ENCODE results near the gene SLC39A2. TPM values are rescaled to one million over a fixed set of nuclear protein-coding genes. Genes with fewer than 3 reads are reported as not detected.

SLC39A2 gene
- total RNA-seq, 4 donors from 2014 or later, result not detected

DNA sequence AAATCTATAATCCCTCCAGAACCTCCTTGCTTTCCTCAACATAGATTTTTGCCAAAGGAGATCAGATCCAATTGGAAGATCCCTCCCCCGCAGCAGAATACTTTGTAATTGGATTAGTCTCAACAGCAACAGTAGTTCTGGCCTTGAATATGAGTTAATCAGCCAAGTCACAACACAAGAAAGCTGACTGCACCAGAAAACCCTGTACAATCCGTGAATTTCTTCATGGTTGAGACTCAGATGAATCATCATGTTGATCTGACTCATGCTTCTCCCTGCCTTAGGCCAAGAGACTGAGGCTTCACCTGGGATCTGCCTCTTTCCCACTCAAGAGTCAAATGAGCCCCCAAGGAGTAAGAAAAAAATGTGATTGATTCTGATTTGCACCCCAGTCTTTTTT lies 12.3 kb upstream of the SLC39A2 start:
- peak in 1 of 2 donors; percentile 55 for TF ChIP-seq EP300 (IDR thresholded peaks at IDR 0.05)
- no peak for TF ChIP-seq POLR2A (IDR thresholded peaks at IDR 0.05)
- Histone ChIP-seq H3K4me3 (no peak overlapping the region), H3K4me1 (peaks cover 0 to 47% (median 19%) of the 10 kb centered on the region in 4 donors), H3K36me3 (peaks cover 0 to 5% (median 0%) of the 10 kb centered on the region in 3 donors), H3K27ac (peak overlapping the region in 2 of 4 donors; percentile 32 to 61), H3K27me3 (no peaks in the 10 kb centered on the region), H3K9me3 (no peaks in the 10 kb centered on the region)
- peak in 1 of 2 donors; percentile 31 for DNase-seq (ENCODE audit: low spot score in 2 of 2)
- WGBS, 2 donors, result 33 to 35% methylated on average over 2 of the region's 2 CpGs

DNA sequence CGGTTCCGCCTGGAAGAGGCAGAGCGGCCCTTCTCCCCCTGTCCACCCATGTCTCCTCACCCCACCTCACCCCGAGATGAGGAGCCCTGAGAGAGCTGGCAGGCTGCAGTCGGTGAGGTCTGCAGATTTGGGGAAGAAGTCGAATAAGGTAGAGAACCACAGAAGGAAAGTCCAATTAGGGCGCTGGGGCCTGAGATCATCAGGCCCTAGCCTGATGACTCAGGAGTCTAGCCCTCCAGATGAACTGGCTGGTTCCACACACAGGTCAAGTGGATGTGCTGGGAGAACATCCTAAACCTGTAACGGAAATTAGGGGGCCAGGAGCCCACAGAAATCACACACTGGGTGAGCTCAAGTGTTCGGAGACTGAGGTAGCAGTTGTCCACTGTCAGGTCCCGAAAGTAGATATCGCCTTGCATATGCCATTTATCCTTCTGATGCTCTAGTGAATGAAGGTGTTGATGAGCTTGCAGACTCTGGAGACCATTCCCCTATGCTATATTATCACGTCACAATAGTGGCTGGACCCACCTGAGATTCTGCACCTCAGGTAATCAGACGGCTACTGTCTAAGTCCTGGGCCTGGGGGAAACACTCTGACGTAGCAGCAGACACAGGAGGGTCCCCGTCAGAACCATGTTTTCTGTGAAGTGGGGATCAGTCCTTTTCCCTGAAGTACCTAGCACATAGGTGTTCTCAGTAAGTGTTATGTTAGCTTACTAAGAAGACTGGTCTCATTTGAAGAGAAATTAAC lies 10.2 kb upstream of the SLC39A2 start:
- peak overlapping the region in 3 of 4 donors; percentile 76 to 81 (median 80) for H3K4me3 ChIP-seq
- H3K4me1 ChIP-seq, result peaks cover 0 to 53% (median 20%) of the 10 kb centered on the region in 4 donors
- no peaks in the 10 kb centered on the region for H3K9me3 ChIP-seq
- H3K27ac ChIP-seq, result peak overlapping the region; percentile 77 to 91 (median 84)
- no peaks in the 10 kb centered on the region for H3K27me3 ChIP-seq
- WGBS, 2 donors, result 75 to 84% methylated on average over 15 of the region's 15 CpGs
- DNase-seq (ENCODE audit: low spot score in 2 of 2), result no peak
- no peak for TF ChIP-seq POLR2A (IDR thresholded peaks at IDR 0.05)
- no peak for TF ChIP-seq EP300 (IDR thresholded peaks at IDR 0.05)
- TF ChIP-seq, protein P1, sequence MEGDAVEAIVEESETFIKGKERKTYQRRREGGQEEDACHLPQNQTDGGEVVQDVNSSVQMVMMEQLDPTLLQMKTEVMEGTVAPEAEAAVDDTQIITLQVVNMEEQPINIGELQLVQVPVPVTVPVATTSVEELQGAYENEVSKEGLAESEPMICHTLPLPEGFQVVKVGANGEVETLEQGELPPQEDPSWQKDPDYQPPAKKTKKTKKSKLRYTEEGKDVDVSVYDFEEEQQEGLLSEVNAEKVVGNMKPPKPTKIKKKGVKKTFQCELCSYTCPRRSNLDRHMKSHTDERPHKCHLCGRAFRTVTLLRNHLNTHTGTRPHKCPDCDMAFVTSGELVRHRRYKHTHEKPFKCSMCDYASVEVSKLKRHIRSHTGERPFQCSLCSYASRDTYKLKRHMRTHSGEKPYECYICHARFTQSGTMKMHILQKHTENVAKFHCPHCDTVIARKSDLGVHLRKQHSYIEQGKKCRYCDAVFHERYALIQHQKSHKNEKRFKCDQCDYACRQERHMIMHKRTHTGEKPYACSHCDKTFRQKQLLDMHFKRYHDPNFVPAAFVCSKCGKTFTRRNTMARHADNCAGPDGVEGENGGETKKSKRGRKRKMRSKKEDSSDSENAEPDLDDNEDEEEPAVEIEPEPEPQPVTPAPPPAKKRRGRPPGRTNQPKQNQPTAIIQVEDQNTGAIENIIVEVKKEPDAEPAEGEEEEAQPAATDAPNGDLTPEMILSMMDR (IDR thresholded peaks at IDR 0.05), result no peak
- H3K36me3 ChIP-seq, result peaks cover 0 to 26% (median under 1%) of the 10 kb centered on the region in 3 donors

DNA sequence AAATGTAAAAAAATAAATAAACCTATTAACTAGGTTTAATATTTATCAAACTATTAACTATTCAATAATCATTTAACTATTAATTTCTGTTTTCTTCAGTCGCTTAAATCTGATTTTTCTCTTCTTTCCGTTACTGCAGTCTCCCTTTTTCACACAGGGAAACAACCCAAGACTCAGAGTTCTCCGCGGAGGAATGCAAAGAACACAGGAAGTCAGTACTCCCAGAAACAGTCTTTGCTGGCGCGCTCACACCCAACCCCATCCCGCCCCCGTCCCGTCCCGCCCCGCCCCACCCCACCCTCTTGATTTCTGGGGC lies 9.7 kb upstream of the SLC39A2 start:
- Histone ChIP-seq H3K4me1 (peaks cover 0 to 53% (median 20%) of the 10 kb centered on the region in 4 donors), H3K4me3 (peak overlapping the region in 3 of 4 donors; percentile 76 to 81 (median 80)), H3K27ac (peak overlapping the region; percentile 77 to 91 (median 84)), H3K36me3 (peaks cover 0 to 32% (median 6%) of the 10 kb centered on the region in 3 donors), H3K27me3 (no peaks in the 10 kb centered on the region), H3K9me3 (no peaks in the 10 kb centered on the region)
- 1 to 2% methylated on average over 11 of the region's 11 CpGs for WGBS, 2 donors
- no peak for DNase-seq (ENCODE audit: low spot score in 2 of 2)
- TF ChIP-seq POLR2A (IDR thresholded peaks at IDR 0.05) (no peak), EP300 (IDR thresholded peaks at IDR 0.05) (no peak)
- TF ChIP-seq, protein P1 (IDR thresholded peaks at IDR 0.05), result no peak

DNA sequence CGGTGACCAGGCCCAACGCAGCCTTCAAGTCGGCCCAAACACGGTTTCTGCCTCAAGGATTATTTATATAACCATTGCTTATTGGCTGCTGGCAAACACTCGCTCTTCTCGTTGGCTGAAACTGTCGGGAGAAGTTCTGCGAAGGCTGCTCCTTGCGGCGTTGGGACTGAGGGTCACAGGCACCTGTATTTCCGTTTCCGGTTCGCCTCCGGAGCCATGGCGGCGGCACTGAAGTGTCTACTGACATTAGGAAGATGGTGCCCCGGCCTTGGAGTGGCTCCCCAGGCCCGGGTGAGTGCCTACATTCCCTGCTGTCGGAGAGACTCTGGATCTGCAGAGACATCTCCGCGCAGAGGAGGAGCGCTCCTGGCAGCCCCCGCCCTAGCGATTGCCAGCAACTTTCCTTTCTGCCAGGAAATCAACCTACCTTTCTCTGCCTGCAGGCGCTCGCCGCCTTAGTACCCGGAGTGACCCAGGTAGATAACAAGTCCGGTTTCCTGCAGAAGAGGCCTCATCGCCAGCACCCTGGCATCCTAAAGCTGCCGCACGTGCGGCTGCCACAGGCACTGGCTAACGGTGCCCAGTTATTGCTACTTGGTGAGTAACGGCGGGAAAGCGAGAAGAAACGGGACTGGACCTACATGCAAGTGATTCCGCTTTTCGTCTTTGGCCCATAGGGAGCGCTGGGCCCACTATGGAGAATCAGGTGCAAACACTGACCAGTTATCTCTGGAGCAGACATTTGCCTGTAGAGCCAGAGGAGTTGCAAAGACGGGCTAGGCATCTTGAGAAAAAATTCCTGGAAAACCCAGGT lies 9.1 kb upstream of the SLC39A2 start, which contains the start of gene METTL17:
Gene METTL17 (plus strand): TSS at position 194 of the 814 bp plus-strand sequence. CDS start 23 bp downstream, at position 217.
- Histone ChIP-seq H3K27me3 (no peaks in the 10 kb centered on the region), H3K27ac (peak within 1 kb of the TSS; percentile 77 to 91 (median 84)), H3K4me3 (peak within 1 kb of the TSS; percentile 72 to 81 (median 78)), H3K4me1 (peaks cover 0 to 53% (median 20%) of the 10 kb centered on the region in 4 donors), H3K9me3 (no peaks in the 10 kb centered on the region), H3K36me3 (peaks cover 0 to 37% (median 10%) of the 10 kb centered on the region in 3 donors)
- TF ChIP-seq POLR2A (IDR thresholded peaks at IDR 0.05) (peak in 1 of 2 donors; percentile 56), EP300 (IDR thresholded peaks at IDR 0.05) (peak in 1 of 2 donors; percentile 88)
- TF ChIP-seq, protein P1 (IDR thresholded peaks at IDR 0.05), result peak in 2 of 5 experiments; percentile 5 to 50
- 1 to 2% methylated on average over 33 to 41 of the region's 42 CpGs for WGBS, 2 donors
- peak; percentile 84 to 88 for DNase-seq (ENCODE audit: low spot score in 2 of 2)

DNA sequence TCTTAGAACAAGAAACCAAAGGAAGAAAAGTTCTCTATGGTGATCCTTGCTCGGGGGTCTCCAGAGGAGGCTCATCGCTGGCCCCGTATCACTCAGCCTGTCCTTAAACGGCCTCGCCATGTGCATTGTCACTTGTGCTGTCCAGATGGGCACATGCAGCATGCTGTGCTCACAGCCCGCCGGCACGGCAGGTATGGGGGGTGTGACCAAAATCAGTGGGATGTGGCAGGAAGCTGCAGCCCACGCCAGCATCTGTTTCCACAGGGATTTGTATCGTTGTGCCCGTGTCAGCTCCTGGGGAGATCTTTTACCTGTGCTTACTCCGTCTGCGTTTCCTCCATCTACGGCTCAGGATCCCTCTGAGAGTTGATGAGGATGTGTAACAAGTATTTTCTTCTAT lies 2.6 kb upstream of the SLC39A2 start:
- no peak for DNase-seq (ENCODE audit: low spot score in 2 of 2)
- Histone ChIP-seq H3K27ac (no peak overlapping the region), H3K27me3 (no peaks in the 10 kb centered on the region), H3K4me1 (peaks cover 0 to 9% (median 2%) of the 10 kb centered on the region in 4 donors), H3K36me3 (peaks cover 0 to 72% (median 29%) of the 10 kb centered on the region in 3 donors), H3K4me3 (no peak overlapping the region), H3K9me3 (no peaks in the 10 kb centered on the region)
- 82 to 89% methylated on average over 14 of the region's 14 CpGs for WGBS, 2 donors
- TF ChIP-seq POLR2A (IDR thresholded peaks at IDR 0.05), result no peak
- no peak for TF ChIP-seq EP300 (IDR thresholded peaks at IDR 0.05)
- TF ChIP-seq, protein P1 (IDR thresholded peaks at IDR 0.05), result no peak

All from tibial nerve (tissue), 4 donors.